ENCODE data around the gene CTNNA3.

DNA sequence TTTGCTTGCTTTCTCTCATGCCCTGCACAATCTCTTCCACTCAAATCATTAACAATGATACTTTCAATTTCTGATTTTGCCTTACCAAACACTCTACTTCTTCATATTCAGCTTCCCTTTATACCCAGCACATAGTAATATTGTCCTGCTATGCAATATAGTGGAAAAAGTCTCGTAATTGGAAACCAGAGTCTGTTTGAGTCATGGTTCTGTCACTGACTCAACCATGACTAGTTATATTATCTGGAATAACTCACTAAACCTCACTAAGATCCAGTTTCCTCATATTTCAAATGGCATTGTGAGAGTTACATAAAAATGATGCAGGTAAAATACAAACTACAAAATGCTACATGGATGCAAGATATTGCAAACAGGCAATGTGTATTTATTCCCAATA, 868.6 kb downstream of the CTNNA3 start:
- TF ChIP-seq, protein P1, sequence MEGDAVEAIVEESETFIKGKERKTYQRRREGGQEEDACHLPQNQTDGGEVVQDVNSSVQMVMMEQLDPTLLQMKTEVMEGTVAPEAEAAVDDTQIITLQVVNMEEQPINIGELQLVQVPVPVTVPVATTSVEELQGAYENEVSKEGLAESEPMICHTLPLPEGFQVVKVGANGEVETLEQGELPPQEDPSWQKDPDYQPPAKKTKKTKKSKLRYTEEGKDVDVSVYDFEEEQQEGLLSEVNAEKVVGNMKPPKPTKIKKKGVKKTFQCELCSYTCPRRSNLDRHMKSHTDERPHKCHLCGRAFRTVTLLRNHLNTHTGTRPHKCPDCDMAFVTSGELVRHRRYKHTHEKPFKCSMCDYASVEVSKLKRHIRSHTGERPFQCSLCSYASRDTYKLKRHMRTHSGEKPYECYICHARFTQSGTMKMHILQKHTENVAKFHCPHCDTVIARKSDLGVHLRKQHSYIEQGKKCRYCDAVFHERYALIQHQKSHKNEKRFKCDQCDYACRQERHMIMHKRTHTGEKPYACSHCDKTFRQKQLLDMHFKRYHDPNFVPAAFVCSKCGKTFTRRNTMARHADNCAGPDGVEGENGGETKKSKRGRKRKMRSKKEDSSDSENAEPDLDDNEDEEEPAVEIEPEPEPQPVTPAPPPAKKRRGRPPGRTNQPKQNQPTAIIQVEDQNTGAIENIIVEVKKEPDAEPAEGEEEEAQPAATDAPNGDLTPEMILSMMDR (IDR thresholded peaks at IDR 0.05) = no peak
- TF ChIP-seq POLR2A (IDR thresholded peaks at IDR 0.05) = no peak
